A549 (cell line): ENCODE results near the gene JPH2.

Experiments
- CBX2 ChIP-seq: fragments of 200-600 bp; sonication (generic); IDR thresholded peaks from 2 replicates; pipeline ENCODE4 v1.6.1; 2016; ENCODE audit warnings: low read depth, mild to moderate bottlenecking, borderline replicate concordance
- CEBPB ChIP-seq, 2 experiments: fragments of >200 bp in 1 of 2; sonication (Bioruptor Twin) in 1 of 2; formaldehyde crosslinking in 1 of 2; IDR thresholded peaks; 2 replicates each; pipeline ENCODE4 v1.6.1; 2012 to 2016
- CHD2 ChIP-seq: fragments of 150-350 bp; IDR thresholded peaks from 2 replicates; pipeline ENCODE4 v1.6.1; 2014; ENCODE audit warnings: low read length; ENCODE audit not compliant: partially characterized antibody
- EP300 ChIP-seq, 2 experiments: fragments of >200 bp; sonication (Bioruptor Twin); formaldehyde crosslinking; IDR thresholded peaks; 2 replicates in 1 of 2; 3 replicates in 1 of 2; pipeline ENCODE4 v1.6.1; 2016 to 2017
- ESRRA ChIP-seq: fragments of 150-350 bp; IDR thresholded peaks from 2 replicates; pipeline ENCODE4 v1.6.1; 2014; ENCODE audit warnings: mild to moderate bottlenecking, low read length, borderline replicate concordance
- HOXA7 ChIP-seq: fragments of 250-450 bp; sonication (Bioruptor Pico); IDR thresholded peaks from 2 replicates; pipeline ENCODE4 v1.5.0; 2020; ENCODE audit warnings: mild to moderate bottlenecking, moderate library complexity
- KDM1A ChIP-seq: fragments of 200-600 bp; sonication (generic); IDR thresholded peaks from 2 replicates; pipeline ENCODE4 v1.6.1; 2016; ENCODE audit warnings: low read depth, mild to moderate bottlenecking
- POLR2A ChIP-seq: IDR thresholded peaks from 2 replicates; pipeline ENCODE4 v1.6.1; 2012; ENCODE audit warnings: mild to moderate bottlenecking, low read length
- RAD21 ChIP-seq, 2 experiments: fragments of >200 bp in 1 of 2; sonication (Bioruptor Twin) in 1 of 2; formaldehyde crosslinking in 1 of 2; IDR thresholded peaks in 1 of 2; conservative IDR thresholded peaks in 1 of 2; 2 replicates in 1 of 2; 3 replicates in 1 of 2; pipeline ENCODE4 v1.6.1; 2012 to 2018; ENCODE audit warnings: inconsistent platforms in 1 of 2
- ZC3H11A ChIP-seq: fragments of 450-650 bp; IDR thresholded peaks from 2 replicates; pipeline ENCODE4 v1.6.1; 2014; ENCODE audit warnings: antibody characterized with exemption, mild to moderate bottlenecking
- TF ChIP-seq, protein P1 (sequence below): IDR thresholded peaks from 2 replicates; pipeline ENCODE4 v1.6.1; 2012
- TF ChIP-seq, protein P2 (sequence below): fragments of >200 bp; sonication (Bioruptor Twin); formaldehyde crosslinking; IDR thresholded peaks from 3 replicates; pipeline ENCODE4 v1.5.1; 2016
- TF ChIP-seq, protein P3 (sequence below): fragments of 450-650 bp; IDR thresholded peaks from 2 replicates; pipeline ENCODE4 v1.6.1; 2014; ENCODE audit warnings: antibody characterized with exemption

DNA sequence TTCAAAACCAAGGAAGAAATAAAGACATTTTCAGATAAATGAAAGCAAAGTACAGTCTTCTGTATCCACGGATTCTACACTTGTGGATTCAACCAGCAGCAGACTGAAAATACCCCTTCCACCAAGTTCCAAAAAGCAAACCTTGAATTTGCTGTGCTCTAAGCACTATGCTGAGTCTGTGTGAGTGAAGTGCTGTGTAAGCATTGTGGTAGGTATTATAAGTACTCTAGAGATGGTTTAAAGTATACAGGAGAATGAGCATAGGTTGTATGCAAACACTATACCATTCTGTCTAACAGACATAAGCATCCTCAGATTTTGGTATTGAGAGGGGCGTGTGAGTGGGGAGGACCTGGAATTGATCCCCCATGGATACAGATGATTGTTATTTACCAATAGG lies 14.0 kb upstream of the JPH2 start:
- TF ChIP-seq, protein P1, sequence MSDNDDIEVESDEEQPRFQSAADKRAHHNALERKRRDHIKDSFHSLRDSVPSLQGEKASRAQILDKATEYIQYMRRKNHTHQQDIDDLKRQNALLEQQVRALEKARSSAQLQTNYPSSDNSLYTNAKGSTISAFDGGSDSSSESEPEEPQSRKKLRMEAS = no peak
- TF ChIP-seq, protein P2, sequence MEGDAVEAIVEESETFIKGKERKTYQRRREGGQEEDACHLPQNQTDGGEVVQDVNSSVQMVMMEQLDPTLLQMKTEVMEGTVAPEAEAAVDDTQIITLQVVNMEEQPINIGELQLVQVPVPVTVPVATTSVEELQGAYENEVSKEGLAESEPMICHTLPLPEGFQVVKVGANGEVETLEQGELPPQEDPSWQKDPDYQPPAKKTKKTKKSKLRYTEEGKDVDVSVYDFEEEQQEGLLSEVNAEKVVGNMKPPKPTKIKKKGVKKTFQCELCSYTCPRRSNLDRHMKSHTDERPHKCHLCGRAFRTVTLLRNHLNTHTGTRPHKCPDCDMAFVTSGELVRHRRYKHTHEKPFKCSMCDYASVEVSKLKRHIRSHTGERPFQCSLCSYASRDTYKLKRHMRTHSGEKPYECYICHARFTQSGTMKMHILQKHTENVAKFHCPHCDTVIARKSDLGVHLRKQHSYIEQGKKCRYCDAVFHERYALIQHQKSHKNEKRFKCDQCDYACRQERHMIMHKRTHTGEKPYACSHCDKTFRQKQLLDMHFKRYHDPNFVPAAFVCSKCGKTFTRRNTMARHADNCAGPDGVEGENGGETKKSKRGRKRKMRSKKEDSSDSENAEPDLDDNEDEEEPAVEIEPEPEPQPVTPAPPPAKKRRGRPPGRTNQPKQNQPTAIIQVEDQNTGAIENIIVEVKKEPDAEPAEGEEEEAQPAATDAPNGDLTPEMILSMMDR = no peak
- TF ChIP-seq ZC3H11A = no peak
- no peak for TF ChIP-seq RAD21 (conservative IDR thresholded peaks at IDR 0.05 in 1 of 2, IDR thresholded peaks at IDR 0.05 in 1 of 2)
- TF ChIP-seq CHD2 = no peak
- TF ChIP-seq, protein P3, sequence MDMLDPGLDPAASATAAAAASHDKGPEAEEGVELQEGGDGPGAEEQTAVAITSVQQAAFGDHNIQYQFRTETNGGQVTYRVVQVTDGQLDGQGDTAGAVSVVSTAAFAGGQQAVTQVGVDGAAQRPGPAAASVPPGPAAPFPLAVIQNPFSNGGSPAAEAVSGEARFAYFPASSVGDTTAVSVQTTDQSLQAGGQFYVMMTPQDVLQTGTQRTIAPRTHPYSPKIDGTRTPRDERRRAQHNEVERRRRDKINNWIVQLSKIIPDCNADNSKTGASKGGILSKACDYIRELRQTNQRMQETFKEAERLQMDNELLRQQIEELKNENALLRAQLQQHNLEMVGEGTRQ = no peak
- TF ChIP-seq POLR2A = no peak
- TF ChIP-seq KDM1A = no peak
- no peak for TF ChIP-seq EP300 (IDR thresholded peaks at IDR 0.05)
- TF ChIP-seq HOXA7 (CRISPR knock-in tag) = no peak
- TF ChIP-seq CBX2 = no peak
- no peak for TF ChIP-seq ESRRA
- TF ChIP-seq CEBPB (IDR thresholded peaks at IDR 0.05) = no peak
